Subcutaneous abdominal adipose tissue (tissue), 5 donors: ENCODE results near the gene PPL.

ENCODE experiments used
- H3K27ac ChIP-seq: one replicate; pipeline ENCODE4 v1.7.0; 2013; ENCODE audit warnings: low read depth, mild to moderate bottlenecking, inconsistent platforms, low read length, moderate library complexity
- H3K27me3 ChIP-seq, 5 donors: one replicate each; pipeline ENCODE4 v1.7.0; 2013; ENCODE audit warnings: low read length in 5 of 5, inconsistent platforms in 1 of 5; ENCODE audit not compliant: control insufficient read depth in 5 of 5, insufficient read depth in 4 of 5
- H3K36me3 ChIP-seq, 5 donors: one replicate each; pipeline ENCODE4 v1.7.0; 2013; ENCODE audit warnings: low read length in 5 of 5; ENCODE audit not compliant: control insufficient read depth in 5 of 5, insufficient read depth in 5 of 5
- H3K4me1 ChIP-seq, 5 donors: one replicate each; pipeline ENCODE4 v1.7.0; 2013; ENCODE audit warnings: low read length in 5 of 5, mild to moderate bottlenecking in 3 of 5, moderate library complexity in 1 of 5; ENCODE audit not compliant: control insufficient read depth in 5 of 5, insufficient read depth in 5 of 5
- H3K4me3 ChIP-seq, 5 donors: one replicate each; pipeline ENCODE4 v1.7.0; 2013; ENCODE audit warnings: low read length in 5 of 5, low read depth in 1 of 5
- H3K9ac ChIP-seq, 5 donors: one replicate each; pipeline ENCODE4 v1.7.0; 2013; ENCODE audit warnings: low read length in 5 of 5, mild to moderate bottlenecking in 4 of 5, moderate library complexity in 3 of 5
- H3K9me3 ChIP-seq, 5 donors: one replicate each; pipeline ENCODE4 v1.7.0; 2013; ENCODE audit warnings: low read length in 5 of 5; ENCODE audit not compliant: control insufficient read depth in 5 of 5
- donor health status: healthy.
- donor health status: healthy.
- donor health status: healthy.
- donor health status: healthy.
- donor health status: healthy.

PPL gene

GRCh38 chr16:4839942-4840341 lies 97.0 kb downstream of the PPL start:
- H3K4me3 ChIP-seq: no peak overlapping the region
- no peaks in the 10 kb centered on the region for H3K27me3 ChIP-seq
- H3K9me3 ChIP-seq: no peaks in the 10 kb centered on the region
- no peak overlapping the region for H3K9ac ChIP-seq
- H3K4me1 ChIP-seq: peaks cover 0 to 3% (median 0%) of the 10 kb centered on the region in 5 donors
- no peak overlapping the region for H3K27ac ChIP-seq
- peaks cover 26 to 89% (median 74%) of the 10 kb centered on the region in 5 donors for H3K36me3 ChIP-seq

- H3K36me3 ChIP-seq: peaks cover 21 to 89% (median 63%) of the 10 kb centered on the region in 5 donors
- H3K27me3 ChIP-seq: no peaks in the 10 kb centered on the region
- H3K4me1 ChIP-seq: peaks cover 0 to 4% (median 0%) of the 10 kb centered on the region in 5 donors
- no peak overlapping the region for H3K4me3 ChIP-seq
- H3K9me3 ChIP-seq: no peaks in the 10 kb centered on the region
- H3K27ac ChIP-seq: no peak overlapping the region
- no peak overlapping the region for H3K9ac ChIP-seq
These were observed 99.0 kb downstream of the PPL start for GRCh38 chr16:4837733-4838501.

DNA sequence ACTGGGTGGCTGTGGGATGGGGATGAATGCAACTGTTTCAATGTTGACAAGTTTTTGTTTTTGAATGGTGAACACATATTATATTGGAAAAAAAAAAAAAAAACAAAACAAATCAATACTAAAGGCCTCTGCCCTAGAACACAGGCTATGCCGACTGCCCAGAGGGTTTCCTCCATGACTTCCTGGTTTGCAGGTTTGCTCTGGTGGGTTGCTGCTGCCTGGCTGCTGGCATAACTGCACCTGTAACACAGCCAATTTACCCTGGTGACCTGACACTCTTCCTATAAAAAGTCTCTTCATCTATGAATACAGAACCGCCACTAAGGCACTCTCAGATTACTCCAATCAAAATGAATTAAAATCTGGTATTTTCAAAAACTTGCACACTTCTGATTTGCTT lies 100.2 kb downstream of the PPL start:
- Histone ChIP-seq H3K27me3 (no peaks in the 10 kb centered on the region), H3K9me3 (no peaks in the 10 kb centered on the region), H3K36me3 (peaks cover 29 to 89% (median 66%) of the 10 kb centered on the region in 5 donors), H3K4me1 (peaks cover 0 to 4% (median 0%) of the 10 kb centered on the region in 5 donors), H3K4me3 (no peak overlapping the region), H3K27ac (no peak overlapping the region), H3K9ac (no peak overlapping the region)

GRCh38 chr16:4833584-4833983 lies 103.4 kb downstream of the PPL start:
- Histone ChIP-seq H3K27me3 (no peaks in the 10 kb centered on the region), H3K27ac (no peak overlapping the region), H3K9ac (no peak overlapping the region), H3K4me3 (no peak overlapping the region), H3K4me1 (peaks cover 0 to 4% (median 0%) of the 10 kb centered on the region in 5 donors), H3K9me3 (no peaks in the 10 kb centered on the region), H3K36me3 (peaks cover 11 to 89% (median 66%) of the 10 kb centered on the region in 5 donors)

- no peak overlapping the region for H3K4me3 ChIP-seq
- H3K36me3 ChIP-seq: peaks cover 11 to 88% (median 66%) of the 10 kb centered on the region in 5 donors
- H3K27me3 ChIP-seq: no peaks in the 10 kb centered on the region
- H3K9ac ChIP-seq: no peak overlapping the region
- H3K27ac ChIP-seq: no peak overlapping the region
- H3K4me1 ChIP-seq: peaks cover 0 to 4% (median 0%) of the 10 kb centered on the region in 5 donors
- H3K9me3 ChIP-seq: no peaks in the 10 kb centered on the region
These were observed 104.1 kb downstream of the PPL start for GRCh38 chr16:4832698-4833343.
